GM10248 (cell line): ENCODE data around the gene BMPR2.

ENCODE experiments used
- CTCF ChIA-PET: fragments of 300-600 bp; sonication (Branson Sonifier 250); formaldehyde crosslinking; extraction: SDS; loops from one replicate; lab custom pipeline; 2021; ENCODE audit warnings: antibody characterized with exemption; lab: Yijun Ruan, JAX
- POLR2A ChIA-PET: fragments of 350-650 bp; sonication (Branson Sonifier 250); formaldehyde crosslinking; extraction: SDS; loops from one replicate; lab custom pipeline; 2020; ENCODE audit warnings: antibody characterized with exemption; lab: Yijun Ruan, JAX
- DNase-seq: peaks from one replicate; pipeline ENCODE4 v3.0.0; 2012; ENCODE audit errors: extremely low spot score
- TF ChIP-seq, protein P1 (sequence below): IDR thresholded peaks from 2 replicates; pipeline ENCODE4 v1.5.1; 2012; ENCODE audit warnings: mild to moderate bottlenecking, low read depth; ENCODE audit errors: extremely low read depth, missing control alignments, control extremely low read depth

BMPR2 gene

DNA sequence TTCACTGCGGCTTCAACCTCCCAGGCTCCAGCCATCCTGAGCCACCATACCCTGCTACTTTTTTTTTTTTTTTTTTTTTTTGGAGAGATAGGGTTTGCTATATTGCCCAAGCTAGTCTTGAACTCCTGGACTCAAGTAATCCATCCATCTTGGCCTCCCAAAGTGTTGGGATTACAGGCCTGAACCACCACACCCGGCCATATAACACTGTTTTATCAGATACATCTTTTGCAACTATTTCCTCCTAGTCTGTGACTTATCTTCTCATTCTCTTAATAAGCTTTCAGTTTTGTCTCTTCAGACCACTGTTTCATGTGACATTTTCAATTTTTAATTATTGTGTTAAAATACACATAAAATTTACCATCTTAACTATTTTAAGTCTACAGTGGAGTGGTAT lies 223.0 kb downstream of the BMPR2 start:
- no peak for DNase-seq
- ChIA-PET POLR2A (no interaction called here), CTCF (interaction anchor here (0.7 to 8.0 kb wide), 3 partner anchors 10 to 62 kb away, joined by 3 to 80 read pairs (median 3); no protein-coding TSS in a partner anchor)
- TF ChIP-seq, protein P1, sequence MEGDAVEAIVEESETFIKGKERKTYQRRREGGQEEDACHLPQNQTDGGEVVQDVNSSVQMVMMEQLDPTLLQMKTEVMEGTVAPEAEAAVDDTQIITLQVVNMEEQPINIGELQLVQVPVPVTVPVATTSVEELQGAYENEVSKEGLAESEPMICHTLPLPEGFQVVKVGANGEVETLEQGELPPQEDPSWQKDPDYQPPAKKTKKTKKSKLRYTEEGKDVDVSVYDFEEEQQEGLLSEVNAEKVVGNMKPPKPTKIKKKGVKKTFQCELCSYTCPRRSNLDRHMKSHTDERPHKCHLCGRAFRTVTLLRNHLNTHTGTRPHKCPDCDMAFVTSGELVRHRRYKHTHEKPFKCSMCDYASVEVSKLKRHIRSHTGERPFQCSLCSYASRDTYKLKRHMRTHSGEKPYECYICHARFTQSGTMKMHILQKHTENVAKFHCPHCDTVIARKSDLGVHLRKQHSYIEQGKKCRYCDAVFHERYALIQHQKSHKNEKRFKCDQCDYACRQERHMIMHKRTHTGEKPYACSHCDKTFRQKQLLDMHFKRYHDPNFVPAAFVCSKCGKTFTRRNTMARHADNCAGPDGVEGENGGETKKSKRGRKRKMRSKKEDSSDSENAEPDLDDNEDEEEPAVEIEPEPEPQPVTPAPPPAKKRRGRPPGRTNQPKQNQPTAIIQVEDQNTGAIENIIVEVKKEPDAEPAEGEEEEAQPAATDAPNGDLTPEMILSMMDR, result no peak

DNA sequence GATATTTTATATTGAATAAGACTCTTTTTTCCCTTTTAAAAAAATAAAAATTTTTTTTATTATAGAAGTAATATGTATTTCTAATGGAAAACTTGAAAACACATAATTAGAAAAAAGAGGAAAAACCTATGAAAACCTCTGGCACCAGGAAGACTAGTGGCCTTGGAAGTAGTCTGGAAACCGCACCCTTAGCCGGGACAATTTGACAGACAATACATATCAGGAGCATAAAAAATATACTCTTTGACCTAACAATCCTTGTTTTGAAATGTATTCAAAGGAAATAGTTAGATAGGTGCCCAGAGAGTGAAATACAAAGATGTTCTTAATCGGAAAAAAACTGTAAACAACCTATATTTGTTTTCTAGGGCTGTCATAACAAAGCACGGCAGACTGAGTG lies 223.8 kb downstream of the BMPR2 start:
- DNase-seq, result no peak
- TF ChIP-seq, protein P1, result no peak
- CTCF ChIA-PET, result interaction anchor here (1.1 to 8.0 kb wide), 2 partner anchors 10 to 38 kb away, joined by 3 to 80 read pairs; no protein-coding TSS in a partner anchor
- POLR2A ChIA-PET, result no interaction called here

DNA sequence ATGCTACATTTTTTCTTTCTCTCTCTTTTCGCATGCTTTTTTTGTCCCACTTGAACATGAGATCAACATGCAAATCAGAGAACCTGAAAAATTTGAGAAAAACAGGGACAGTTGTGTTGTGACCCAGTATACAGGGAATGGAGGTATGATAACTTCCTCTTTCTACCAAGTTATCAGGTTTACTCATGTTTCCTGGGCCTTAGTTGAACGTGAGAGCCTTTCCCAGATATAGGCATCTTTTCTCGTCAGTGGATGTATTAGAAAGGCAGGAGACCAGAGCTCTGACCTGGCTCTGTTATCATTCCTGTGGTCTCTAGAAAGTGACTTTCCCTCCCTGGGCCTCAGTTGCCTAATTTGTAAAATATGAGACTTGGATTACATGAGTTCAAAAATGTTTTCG lies 228.6 kb downstream of the BMPR2 start:
- CTCF ChIA-PET, result interaction anchor here (0.6 kb wide), 1 partner anchor 16 kb away, joined by 4 read pairs; no protein-coding TSS in a partner anchor
- TF ChIP-seq, protein P1, result no peak
- DNase-seq, result no peak
- POLR2A ChIA-PET, result no interaction called here

DNA sequence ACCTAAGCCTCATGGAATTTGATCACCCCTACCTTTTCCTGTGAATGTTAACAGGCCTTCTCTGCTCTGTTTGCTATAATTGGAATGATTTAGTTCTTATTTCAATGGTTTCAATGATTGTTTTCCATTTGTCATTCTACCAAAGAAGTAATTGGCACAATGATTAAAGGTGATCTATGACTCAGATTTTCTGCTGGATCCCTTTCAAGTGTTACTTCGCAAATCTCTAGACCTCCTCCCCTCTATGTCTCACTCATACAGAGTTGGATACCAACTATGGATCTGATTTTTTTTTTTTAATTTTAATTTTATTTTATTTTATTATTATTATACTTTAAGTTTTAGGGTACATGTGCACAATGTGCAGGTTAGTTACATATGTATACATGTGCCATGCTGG lies 229.0 kb downstream of the BMPR2 start:
- ChIA-PET POLR2A (no interaction called here), CTCF (interaction anchor here (0.6 kb wide), 1 partner anchor 17 kb away, joined by 4 read pairs; no protein-coding TSS in a partner anchor)
- TF ChIP-seq, protein P1, result no peak
- DNase-seq, result no peak

DNA sequence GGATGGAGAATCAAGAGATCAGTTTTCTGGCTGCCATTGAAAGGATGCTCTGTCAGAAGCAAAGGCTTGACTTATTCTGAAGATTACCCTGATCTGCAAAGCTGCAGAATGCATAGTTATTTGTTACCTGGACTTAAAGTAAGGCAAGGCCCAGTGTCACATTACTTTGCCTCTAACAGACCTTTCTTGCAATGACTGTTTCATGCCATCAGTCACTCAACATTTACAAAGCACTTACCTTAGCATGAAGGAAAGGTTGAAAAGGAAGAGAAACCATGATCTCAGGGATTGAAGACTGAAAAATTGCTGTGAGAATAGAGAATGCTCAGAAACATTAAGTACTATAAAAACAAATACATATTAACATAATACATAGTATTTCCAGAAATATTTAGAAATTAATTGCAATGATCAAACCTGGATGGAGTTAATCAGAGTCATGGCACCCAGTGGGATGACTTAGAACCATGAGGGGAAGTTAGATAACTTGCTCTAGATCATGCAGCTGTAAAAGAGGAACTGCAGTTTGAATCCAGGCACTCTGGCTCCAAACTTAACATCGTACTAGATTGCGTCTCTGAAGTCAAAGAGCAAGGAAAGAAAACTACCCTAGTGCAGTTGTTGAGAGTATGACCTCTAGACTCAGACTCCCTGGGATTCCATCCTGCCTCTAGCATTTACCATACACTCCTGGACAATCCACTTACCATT lies 232.2 kb downstream of the BMPR2 start:
- TF ChIP-seq, protein P1, result no peak
- POLR2A ChIA-PET, result no interaction called here
- DNase-seq, result no peak
- CTCF ChIA-PET, result no interaction called here

DNA sequence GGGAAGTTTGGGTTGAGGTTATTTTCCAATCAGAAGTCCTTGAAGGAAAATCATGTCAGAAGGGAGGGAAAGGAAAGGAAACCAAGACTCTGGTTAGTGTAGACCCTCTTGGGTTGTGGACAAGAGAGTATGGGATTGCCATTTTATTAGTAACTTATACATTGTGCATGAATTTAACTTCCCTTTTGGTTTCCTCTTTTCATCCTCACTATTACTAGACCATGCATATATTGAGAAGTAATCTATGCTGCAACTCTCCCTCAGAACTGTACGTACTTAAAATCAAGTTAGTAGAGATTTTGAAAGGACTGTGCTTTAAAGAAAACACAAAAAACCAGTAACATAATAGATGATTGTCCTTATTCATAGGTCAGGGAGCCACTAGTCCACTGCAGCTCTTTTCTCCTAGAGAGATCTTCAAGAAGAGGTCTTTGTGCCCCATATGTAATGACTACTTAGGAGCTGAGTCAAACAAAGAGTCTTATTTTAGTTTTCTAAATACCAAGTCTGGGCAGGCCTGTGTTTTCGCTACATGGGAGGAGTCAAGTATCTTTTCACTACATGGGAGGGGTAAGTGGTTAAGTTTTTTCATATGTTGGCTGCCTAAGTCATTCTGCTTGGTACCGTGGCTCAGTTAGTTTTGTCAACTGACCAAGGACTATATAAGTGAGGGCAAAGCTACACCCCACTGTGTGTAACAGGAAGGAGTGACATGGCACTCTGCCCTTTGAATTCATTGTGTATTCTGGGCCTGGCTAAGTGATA lies 233.4 kb downstream of the BMPR2 start:
- TF ChIP-seq, protein P1, result no peak
- DNase-seq, result peak; percentile 64
- ChIA-PET POLR2A (no interaction called here), CTCF (interaction anchor here (1.0 to 3.0 kb wide), 4 partner anchors 8 to 25 kb away, joined by 3 to 10 read pairs (median 6); partner anchors contain the start of gene FAM117B)
